HUES6 (cell line): ENCODE results near the gene PTPRD.
"Not testable (repeated sequence)": the region's sequence is repeated elsewhere in the genome, so short reads cannot be mapped to it uniquely, and the experiment has no call there.

Source experiments
- H3K27ac ChIP-seq: 2 replicates; pipeline ENCODE4 v1.7.0; 2013; ENCODE audit warnings: low read depth, mild to moderate bottlenecking, low read length, inconsistent platforms
- H3K27me3 ChIP-seq: 2 replicates; pipeline ENCODE4 v1.6.1; 2013; ENCODE audit warnings: low read length; ENCODE audit not compliant: control insufficient read depth, insufficient read depth
- H3K36me3 ChIP-seq: 2 replicates; pipeline ENCODE4 v1.6.1; 2013; ENCODE audit warnings: low read length; ENCODE audit not compliant: control insufficient read depth, insufficient read depth
- H3K4me1 ChIP-seq: 2 replicates; pipeline ENCODE4 v1.6.1; 2013; ENCODE audit warnings: low read length; ENCODE audit not compliant: control insufficient read depth, insufficient read depth
- H3K4me3 ChIP-seq: 2 replicates; pipeline ENCODE4 v1.5.1; 2013; ENCODE audit warnings: low read depth, low read length
- H3K9ac ChIP-seq: one replicate; pipeline ENCODE4 v1.6.1; 2013; ENCODE audit warnings: mild to moderate bottlenecking, low read length
- H3K9me3 ChIP-seq: 2 replicates; pipeline ENCODE4 v1.6.1; 2013; ENCODE audit warnings: low read depth, low read length; ENCODE audit not compliant: control insufficient read depth, insufficient read depth

PTPRD gene

GRCh38 chr9:10488937-10489336 lies 123.9 kb downstream of the PTPRD start:
- Histone ChIP-seq H3K9ac (no peak overlapping the region), H3K27ac (no peak overlapping the region), H3K4me3 (no peak overlapping the region), H3K27me3 (no peaks in the 10 kb centered on the region), H3K9me3 (no peaks in the 10 kb centered on the region), H3K4me1 (no peaks in the 10 kb centered on the region), H3K36me3 (no peaks in the 10 kb centered on the region)

- H3K4me1 ChIP-seq: no peaks in the 10 kb centered on the region
Observed at GRCh38 chr9:10479172-10479571, 133.6 kb downstream of the PTPRD start.

DNA sequence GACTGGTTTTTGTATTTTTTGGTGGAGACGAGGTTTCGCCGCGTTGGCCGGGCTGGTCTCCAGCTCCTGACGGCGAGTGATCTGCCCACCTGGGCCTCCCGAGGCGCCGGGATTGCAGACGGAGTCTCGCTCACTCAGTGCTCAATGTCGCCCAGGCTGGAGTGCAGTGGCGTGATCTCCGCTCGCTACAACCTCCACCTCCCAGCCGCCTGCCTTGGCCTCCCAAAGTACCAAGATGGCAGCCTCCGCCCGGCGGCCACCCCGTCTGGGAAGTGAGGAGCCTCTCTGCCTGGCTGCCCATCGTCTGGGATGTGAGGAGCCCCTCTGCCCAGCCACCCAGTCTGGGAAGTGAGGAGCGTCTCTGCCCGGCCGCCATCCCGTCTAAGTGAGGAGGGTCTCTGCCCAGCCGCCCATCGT lies 163.6 kb downstream of the PTPRD start:
- peaks cover 20% of the 10 kb centered on the region for H3K4me1 ChIP-seq
- not testable (repeated sequence) for H3K9ac ChIP-seq, H3K4me3 ChIP-seq, H3K9me3 ChIP-seq, H3K27ac ChIP-seq, H3K36me3 ChIP-seq, H3K27me3 ChIP-seq

More at GRCh38 chr9:10479172-10479571, 133.6 kb downstream of the PTPRD start:
- Histone ChIP-seq H3K36me3 (no peaks in the 10 kb centered on the region), H3K9me3 (no peaks in the 10 kb centered on the region), H3K27ac (no peak overlapping the region), H3K9ac (no peak overlapping the region), H3K27me3 (no peaks in the 10 kb centered on the region), H3K4me3 (no peak overlapping the region)

DNA sequence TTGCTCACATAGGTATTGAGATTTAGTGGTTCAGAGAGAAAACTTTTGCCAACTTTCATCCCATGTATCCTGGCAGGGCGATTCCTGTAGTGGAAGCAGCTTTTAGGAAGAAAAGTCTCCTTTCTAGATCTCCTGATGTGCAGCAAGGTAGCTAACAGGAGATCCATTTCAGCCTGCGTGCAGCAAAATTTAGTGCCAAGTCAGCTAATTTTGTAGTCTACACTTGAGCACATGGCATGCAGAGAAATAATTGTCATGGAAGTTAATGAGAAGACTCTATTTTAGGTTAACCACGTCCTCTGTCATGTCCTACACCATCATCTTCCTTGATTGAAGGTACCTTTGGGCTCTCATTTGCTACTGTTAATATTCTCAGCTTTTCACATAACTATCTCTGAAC lies 165.8 kb downstream of the PTPRD start:
- H3K9me3 ChIP-seq: no peaks in the 10 kb centered on the region; the same call in 1 of the 2 replicates
- no peaks in the 10 kb centered on the region for H3K36me3 ChIP-seq
- H3K27me3 ChIP-seq: no peaks in the 10 kb centered on the region
- peaks cover 20% of the 10 kb centered on the region for H3K4me1 ChIP-seq
- no peak overlapping the region for H3K27ac ChIP-seq
- H3K4me3 ChIP-seq: no peak overlapping the region
- no peak overlapping the region for H3K9ac ChIP-seq

DNA sequence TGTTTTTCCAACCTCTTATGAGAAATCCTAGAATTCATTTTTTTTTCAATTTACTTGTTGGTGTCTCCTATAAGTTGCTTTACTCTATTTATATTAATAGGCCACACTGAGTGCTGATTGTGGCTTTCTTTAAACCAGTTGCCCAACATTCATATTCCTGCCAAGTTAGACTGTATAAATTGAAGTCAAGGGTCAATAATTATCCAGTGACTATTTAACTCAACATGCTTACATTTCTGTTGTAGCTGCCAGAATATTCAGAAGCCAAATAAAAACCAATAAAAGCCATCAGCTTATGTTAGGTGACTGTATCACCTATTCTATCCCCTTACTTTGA lies 169.0 kb downstream of the PTPRD start:
- Histone ChIP-seq H3K27me3 (no peaks in the 10 kb centered on the region), H3K4me3 (no peak overlapping the region), H3K27ac (no peak overlapping the region), H3K4me1 (peaks cover 31% of the 10 kb centered on the region), H3K36me3 (no peaks in the 10 kb centered on the region), H3K9ac (no peak overlapping the region), H3K9me3 (no peaks in the 10 kb centered on the region)

GRCh38 chr9:10443181-10443867 lies 169.5 kb downstream of the PTPRD start:
- Histone ChIP-seq H3K36me3 (no peaks in the 10 kb centered on the region), H3K9me3 (no peaks in the 10 kb centered on the region)

DNA sequence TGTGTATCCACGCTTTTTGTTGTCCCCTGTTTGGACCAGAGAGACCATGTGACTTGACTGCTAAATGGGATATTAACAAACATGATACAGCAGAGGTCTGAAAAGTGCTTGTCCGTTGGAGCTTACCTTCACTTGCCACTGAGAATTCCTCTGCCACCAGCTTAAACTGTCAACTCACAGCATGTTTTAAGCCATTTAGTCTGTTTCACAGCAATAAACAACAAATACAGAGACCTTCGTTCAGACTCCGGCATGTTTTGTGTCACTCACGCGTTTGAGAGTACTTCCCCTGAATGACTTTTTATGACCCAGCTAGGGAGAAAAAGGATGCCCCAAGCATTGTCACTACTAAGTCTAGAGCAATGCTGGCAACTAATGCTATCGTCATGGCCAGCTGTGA lies 173.8 kb downstream of the PTPRD start:
- Histone ChIP-seq H3K36me3 (no peaks in the 10 kb centered on the region), H3K4me1 (peaks cover 24% of the 10 kb centered on the region), H3K27me3 (no peaks in the 10 kb centered on the region), H3K9me3 (no peaks in the 10 kb centered on the region), H3K9ac (no peak overlapping the region), H3K27ac (no peak overlapping the region), H3K4me3 (no peak overlapping the region)

More at GRCh38 chr9:10443181-10443867, 169.5 kb downstream of the PTPRD start:
- Histone ChIP-seq H3K27me3 (no peaks in the 10 kb centered on the region), H3K9ac (no peak overlapping the region), H3K27ac (no peak overlapping the region), H3K4me1 (peaks cover 32% of the 10 kb centered on the region), H3K4me3 (no peak overlapping the region)

GRCh38 chr9:10436756-10437155 lies 176.0 kb downstream of the PTPRD start:
- H3K36me3 ChIP-seq: no peaks in the 10 kb centered on the region
- peaks cover 25% of the 10 kb centered on the region for H3K4me1 ChIP-seq
- H3K9ac ChIP-seq: no peak overlapping the region
- no peaks in the 10 kb centered on the region for H3K27me3 ChIP-seq
- H3K9me3 ChIP-seq: no peaks in the 10 kb centered on the region
- H3K27ac ChIP-seq: no peak overlapping the region
- H3K4me3 ChIP-seq: no peak overlapping the region

GRCh38 chr9:10434412-10434811 lies 178.4 kb downstream of the PTPRD start:
- H3K27me3 ChIP-seq: no peaks in the 10 kb centered on the region
- no peak overlapping the region for H3K4me3 ChIP-seq
- no peaks in the 10 kb centered on the region for H3K36me3 ChIP-seq
- H3K27ac ChIP-seq: no peak overlapping the region
- H3K4me1 ChIP-seq: peaks cover 20% of the 10 kb centered on the region
- H3K9ac ChIP-seq: no peak overlapping the region
- H3K9me3 ChIP-seq: no peaks in the 10 kb centered on the region

DNA sequence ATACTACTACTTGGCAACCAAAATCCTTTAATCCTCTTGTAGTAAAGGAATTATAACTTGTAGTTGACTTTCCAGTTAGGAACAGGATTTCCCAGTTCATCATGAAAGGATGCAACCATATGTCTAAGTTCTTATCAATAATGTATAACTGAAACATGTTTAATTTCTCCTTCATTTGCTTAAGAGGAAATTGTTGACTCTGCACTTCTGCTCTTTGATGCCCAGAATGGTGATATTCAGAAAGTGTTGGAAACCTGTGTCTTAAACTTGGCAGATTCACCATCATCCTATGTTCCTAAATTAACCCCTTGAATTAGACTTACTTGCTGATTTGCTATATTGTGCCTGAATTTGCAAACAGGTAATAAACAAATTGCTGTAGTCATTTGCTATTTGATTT lies 201.5 kb downstream of the PTPRD start:
- no peaks in the 10 kb centered on the region for H3K27me3 ChIP-seq
- H3K4me3 ChIP-seq: no peak overlapping the region
- no peak overlapping the region for H3K27ac ChIP-seq
- no peaks in the 10 kb centered on the region for H3K9me3 ChIP-seq
- H3K4me1 ChIP-seq: no peaks in the 10 kb centered on the region
- no peak overlapping the region for H3K9ac ChIP-seq
- H3K36me3 ChIP-seq: no peaks in the 10 kb centered on the region

DNA sequence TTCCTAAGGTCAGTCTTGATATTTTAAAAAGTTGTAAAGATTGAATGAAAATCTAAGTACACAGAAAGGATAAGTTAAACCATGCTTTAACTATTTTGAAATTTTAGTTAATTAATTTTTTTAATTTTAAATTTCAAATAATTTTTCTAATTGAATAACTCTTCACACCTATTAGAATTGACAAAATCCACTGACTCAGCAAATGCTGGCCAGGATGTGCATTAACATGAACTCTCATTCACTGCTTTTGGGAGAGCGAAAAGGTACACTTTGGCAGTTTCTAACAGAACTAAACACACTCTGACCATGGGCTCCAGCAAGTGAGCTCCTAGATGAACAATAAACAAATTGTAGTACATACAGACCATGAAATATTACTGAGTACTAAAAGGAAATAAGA lies 209.5 kb downstream of the PTPRD start:
- H3K4me3 ChIP-seq: no peak overlapping the region
- H3K9ac ChIP-seq: no peak overlapping the region

DNA sequence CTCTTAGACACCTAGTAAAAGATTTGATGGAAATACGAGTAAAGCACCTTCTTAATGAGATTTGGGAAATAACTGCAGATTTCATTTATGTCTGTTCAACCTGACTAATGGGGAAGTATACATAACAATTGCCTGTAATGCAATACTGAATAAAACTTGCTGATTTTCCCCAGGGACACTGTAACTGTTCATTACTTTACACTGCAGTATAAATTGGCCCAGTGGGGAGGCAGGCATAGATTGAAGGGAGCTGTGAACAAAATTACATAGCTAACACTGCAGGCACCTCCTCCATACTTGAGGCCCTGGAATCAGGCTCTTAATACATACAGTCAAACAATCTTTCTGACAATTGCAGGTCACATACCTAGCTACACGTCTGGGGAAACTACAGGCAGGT lies 216.2 kb downstream of the PTPRD start:
- H3K36me3 ChIP-seq: no peaks in the 10 kb centered on the region
- H3K9ac ChIP-seq: no peak overlapping the region
- no peaks in the 10 kb centered on the region for H3K27me3 ChIP-seq
- no peaks in the 10 kb centered on the region for H3K4me1 ChIP-seq
- no peaks in the 10 kb centered on the region for H3K9me3 ChIP-seq
- H3K27ac ChIP-seq: no peak overlapping the region
- H3K4me3 ChIP-seq: no peak overlapping the region

More for the DNA sequence above, 209.5 kb downstream of the PTPRD start:
- H3K4me1 ChIP-seq: no peaks in the 10 kb centered on the region
- H3K27me3 ChIP-seq: no peaks in the 10 kb centered on the region
- no peak overlapping the region for H3K27ac ChIP-seq
- H3K9me3 ChIP-seq: no peaks in the 10 kb centered on the region
- H3K36me3 ChIP-seq: no peaks in the 10 kb centered on the region
